Measurements from ENCODE around the gene TMEM11.

DNA sequence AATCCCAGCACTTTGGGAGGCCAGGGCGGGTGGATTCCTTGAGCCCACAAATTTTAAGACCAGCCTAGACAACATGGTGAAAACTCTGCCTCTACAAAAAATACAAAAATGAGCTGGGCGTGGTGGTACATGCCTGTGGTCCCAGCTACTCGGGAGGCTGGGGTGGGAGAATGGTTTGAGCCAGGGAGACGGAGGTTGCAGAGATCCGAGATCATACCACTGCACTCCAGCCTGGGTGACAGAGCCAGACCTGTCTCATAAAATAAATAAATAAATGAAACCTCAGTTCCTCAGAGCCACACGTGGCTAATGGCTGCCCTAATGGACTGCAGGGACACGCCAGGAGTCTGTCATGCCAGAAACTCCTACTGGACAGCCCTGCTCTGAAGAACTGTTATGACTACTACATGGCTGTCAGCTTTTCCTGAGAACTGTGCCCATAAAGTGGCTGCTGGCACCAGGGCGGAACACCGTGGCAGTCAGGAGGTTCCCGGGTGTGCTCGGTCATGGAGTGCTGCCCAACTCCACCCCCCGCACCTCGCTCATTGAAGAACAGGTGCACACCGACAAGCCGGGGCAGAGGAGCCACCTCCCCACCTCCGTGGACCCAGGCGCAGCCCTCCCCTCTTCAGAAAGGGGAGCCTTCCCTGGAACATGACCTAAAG is 4.3 kb downstream of the TMEM11 start:
- TF ChIP-seq, protein P1, sequence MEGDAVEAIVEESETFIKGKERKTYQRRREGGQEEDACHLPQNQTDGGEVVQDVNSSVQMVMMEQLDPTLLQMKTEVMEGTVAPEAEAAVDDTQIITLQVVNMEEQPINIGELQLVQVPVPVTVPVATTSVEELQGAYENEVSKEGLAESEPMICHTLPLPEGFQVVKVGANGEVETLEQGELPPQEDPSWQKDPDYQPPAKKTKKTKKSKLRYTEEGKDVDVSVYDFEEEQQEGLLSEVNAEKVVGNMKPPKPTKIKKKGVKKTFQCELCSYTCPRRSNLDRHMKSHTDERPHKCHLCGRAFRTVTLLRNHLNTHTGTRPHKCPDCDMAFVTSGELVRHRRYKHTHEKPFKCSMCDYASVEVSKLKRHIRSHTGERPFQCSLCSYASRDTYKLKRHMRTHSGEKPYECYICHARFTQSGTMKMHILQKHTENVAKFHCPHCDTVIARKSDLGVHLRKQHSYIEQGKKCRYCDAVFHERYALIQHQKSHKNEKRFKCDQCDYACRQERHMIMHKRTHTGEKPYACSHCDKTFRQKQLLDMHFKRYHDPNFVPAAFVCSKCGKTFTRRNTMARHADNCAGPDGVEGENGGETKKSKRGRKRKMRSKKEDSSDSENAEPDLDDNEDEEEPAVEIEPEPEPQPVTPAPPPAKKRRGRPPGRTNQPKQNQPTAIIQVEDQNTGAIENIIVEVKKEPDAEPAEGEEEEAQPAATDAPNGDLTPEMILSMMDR (IDR thresholded peaks at IDR 0.05; ENCODE audit: low read length), result no peak
- TF ChIP-seq EZH2 (optimal IDR thresholded peaks at IDR 0.05; ENCODE audit: low read depth, low read length) (no peak), EZH2phosphoT487 (IDR thresholded peaks at IDR 0.05; ENCODE audit: low read length) (no peak)

All from MM.1S (cell line).